ENCODE measurements around the gene POLR3F.
A peak's percentile ranks its signal among the peaks of the same experiment; 100 is the strongest.

Gene POLR3F

GRCh38 chr20:18466894-18467730 is at the start of gene POLR3F, which contains the start of gene DZANK1:
POLR3F (plus strand) TSS chr20:18467390; CDS start chr20:18467507, 117 bp downstream.
DZANK1 (minus strand) TSS chr20:18467030; CDS start chr20:18465358, 1,672 bp downstream.
- peaks cover 18% of the 10 kb centered on the region for H3K4me1 ChIP-seq (ENCODE audit: insufficient read depth, low read length)
- H3K36me3 ChIP-seq (ENCODE audit: insufficient read depth, low read length) = peaks cover 15% of the 10 kb centered on the region
- peak within 1 kb of the TSS; percentile 81 for H2AFZ ChIP-seq (ENCODE audit: low read depth, low read length)
- no peaks in the 10 kb centered on the region for H3K9me3 ChIP-seq (ENCODE audit: low read length)
- H3K4me3 ChIP-seq (ENCODE audit: low read length) = peak within 1 kb of the TSS; percentile 91
- H3K27me3 ChIP-seq (ENCODE audit: insufficient read depth, low read length) = no peaks in the 10 kb centered on the region

- Histone ChIP-seq H3K4me1 (ENCODE audit: insufficient read depth, low read length) (no peaks in the 10 kb centered on the region), H3K4me3 (ENCODE audit: low read length) (no peak overlapping the region), H3K27me3 (ENCODE audit: insufficient read depth, low read length) (no peaks in the 10 kb centered on the region), H2AFZ (ENCODE audit: low read depth, low read length) (no peak overlapping the region), H3K9me3 (ENCODE audit: low read length) (no peaks in the 10 kb centered on the region), H3K36me3 (ENCODE audit: insufficient read depth, low read length) (no peaks in the 10 kb centered on the region)
These were observed 45.6 kb upstream of the POLR3F start for GRCh38 chr20:18421608-18422007.

- Histone ChIP-seq H3K36me3 (ENCODE audit: insufficient read depth, low read length) (no peaks in the 10 kb centered on the region), H2AFZ (ENCODE audit: low read depth, low read length) (no peak overlapping the region), H3K27me3 (ENCODE audit: insufficient read depth, low read length) (no peaks in the 10 kb centered on the region), H3K4me3 (ENCODE audit: low read length) (no peak overlapping the region), H3K4me1 (ENCODE audit: insufficient read depth, low read length) (peaks cover 4% of the 10 kb centered on the region), H3K9me3 (ENCODE audit: low read length) (no peaks in the 10 kb centered on the region)
These were observed 40.0 kb upstream of the POLR3F start for GRCh38 chr20:18427214-18427613.

- Histone ChIP-seq H3K36me3 (ENCODE audit: insufficient read depth, low read length) (peaks cover 1% of the 10 kb centered on the region), H3K4me3 (ENCODE audit: low read length) (no peak overlapping the region), H3K4me1 (ENCODE audit: insufficient read depth, low read length) (peaks cover 4% of the 10 kb centered on the region), H2AFZ (ENCODE audit: low read depth, low read length) (no peak overlapping the region), H3K27me3 (ENCODE audit: insufficient read depth, low read length) (no peaks in the 10 kb centered on the region), H3K9me3 (ENCODE audit: low read length) (no peaks in the 10 kb centered on the region)
These were observed 38.6 kb upstream of the POLR3F start for GRCh38 chr20:18428490-18429173.

- Histone ChIP-seq H3K9me3 (ENCODE audit: low read length) (no peaks in the 10 kb centered on the region), H3K4me1 (ENCODE audit: insufficient read depth, low read length) (peaks cover 4% of the 10 kb centered on the region), H3K36me3 (ENCODE audit: insufficient read depth, low read length) (peaks cover 1% of the 10 kb centered on the region), H3K27me3 (ENCODE audit: insufficient read depth, low read length) (no peaks in the 10 kb centered on the region), H2AFZ (ENCODE audit: low read depth, low read length) (no peak overlapping the region), H3K4me3 (ENCODE audit: low read length) (no peak overlapping the region)
These were observed 36.9 kb upstream of the POLR3F start for GRCh38 chr20:18430172-18430826.

- Histone ChIP-seq H2AFZ (ENCODE audit: low read depth, low read length) (no peak overlapping the region), H3K9me3 (ENCODE audit: low read length) (no peaks in the 10 kb centered on the region), H3K4me1 (ENCODE audit: insufficient read depth, low read length) (peaks cover 4% of the 10 kb centered on the region)
These were observed 36.0 kb upstream of the POLR3F start for GRCh38 chr20:18431206-18431605.

GRCh38 chr20:18436847-18437246 is 30.3 kb upstream of the POLR3F start:
- H3K36me3 ChIP-seq (ENCODE audit: insufficient read depth, low read length) = peaks cover 1% of the 10 kb centered on the region
- H3K9me3 ChIP-seq (ENCODE audit: low read length) = no peaks in the 10 kb centered on the region
- H3K27me3 ChIP-seq (ENCODE audit: insufficient read depth, low read length) = no peaks in the 10 kb centered on the region
- no peak overlapping the region for H2AFZ ChIP-seq (ENCODE audit: low read depth, low read length)
- H3K4me3 ChIP-seq (ENCODE audit: low read length) = no peak overlapping the region
- no peaks in the 10 kb centered on the region for H3K4me1 ChIP-seq (ENCODE audit: insufficient read depth, low read length)

More at GRCh38 chr20:18431206-18431605, 36.0 kb upstream of the POLR3F start:
- Histone ChIP-seq H3K27me3 (ENCODE audit: insufficient read depth, low read length) (no peaks in the 10 kb centered on the region), H3K4me3 (ENCODE audit: low read length) (no peak overlapping the region), H3K36me3 (ENCODE audit: insufficient read depth, low read length) (peaks cover 1% of the 10 kb centered on the region)

- Histone ChIP-seq H2AFZ (ENCODE audit: low read depth, low read length) (no peak overlapping the region), H3K9me3 (ENCODE audit: low read length) (no peaks in the 10 kb centered on the region), H3K4me1 (ENCODE audit: insufficient read depth, low read length) (no peaks in the 10 kb centered on the region), H3K4me3 (ENCODE audit: low read length) (no peak overlapping the region), H3K36me3 (ENCODE audit: insufficient read depth, low read length) (no peaks in the 10 kb centered on the region), H3K27me3 (ENCODE audit: insufficient read depth, low read length) (no peaks in the 10 kb centered on the region)
These were observed 26.8 kb upstream of the POLR3F start for GRCh38 chr20:18440403-18440802.

GRCh38 chr20:18443886-18444285 is 23.3 kb upstream of the POLR3F start:
- Histone ChIP-seq H2AFZ (ENCODE audit: low read depth, low read length) (no peak overlapping the region), H3K36me3 (ENCODE audit: insufficient read depth, low read length) (peaks cover 4% of the 10 kb centered on the region), H3K4me1 (ENCODE audit: insufficient read depth, low read length) (no peaks in the 10 kb centered on the region), H3K27me3 (ENCODE audit: insufficient read depth, low read length) (no peaks in the 10 kb centered on the region), H3K4me3 (ENCODE audit: low read length) (no peak overlapping the region), H3K9me3 (ENCODE audit: low read length) (no peaks in the 10 kb centered on the region)

- no peak overlapping the region for H2AFZ ChIP-seq (ENCODE audit: low read depth, low read length)
These were observed 10.6 kb upstream of the POLR3F start for GRCh38 chr20:18456600-18456999.

GRCh38 chr20:18465536-18466200 is 1.5 kb upstream of the POLR3F start:
- H3K4me1 ChIP-seq (ENCODE audit: insufficient read depth, low read length) = peaks cover 18% of the 10 kb centered on the region
- H3K27me3 ChIP-seq (ENCODE audit: insufficient read depth, low read length) = no peaks in the 10 kb centered on the region
- H3K4me3 ChIP-seq (ENCODE audit: low read length) = peak overlapping the region; percentile 91
- peak overlapping the region; percentile 81 for H2AFZ ChIP-seq (ENCODE audit: low read depth, low read length)
- no peaks in the 10 kb centered on the region for H3K9me3 ChIP-seq (ENCODE audit: low read length)
- peaks cover 11% of the 10 kb centered on the region for H3K36me3 ChIP-seq (ENCODE audit: insufficient read depth, low read length)

More at GRCh38 chr20:18456600-18456999, 10.6 kb upstream of the POLR3F start:
- Histone ChIP-seq H3K27me3 (ENCODE audit: insufficient read depth, low read length) (no peaks in the 10 kb centered on the region), H3K36me3 (ENCODE audit: insufficient read depth, low read length) (no peaks in the 10 kb centered on the region), H3K9me3 (ENCODE audit: low read length) (peaks cover 2% of the 10 kb centered on the region), H3K4me3 (ENCODE audit: low read length) (no peak overlapping the region), H3K4me1 (ENCODE audit: insufficient read depth, low read length) (no peaks in the 10 kb centered on the region)

- Histone ChIP-seq H3K9me3 (ENCODE audit: low read length) (no peaks in the 10 kb centered on the region), H3K4me3 (ENCODE audit: low read length) (peak overlapping the region; percentile 91), H3K36me3 (ENCODE audit: insufficient read depth, low read length) (peaks cover 11% of the 10 kb centered on the region), H3K4me1 (ENCODE audit: insufficient read depth, low read length) (peaks cover 18% of the 10 kb centered on the region), H3K27me3 (ENCODE audit: insufficient read depth, low read length) (no peaks in the 10 kb centered on the region), H2AFZ (ENCODE audit: low read depth, low read length) (peak overlapping the region; percentile 81)
These were observed 656 bp upstream of the POLR3F start for GRCh38 chr20:18466574-18466893.

Measured in neuron (in vitro differentiated cells).